HG03135 (cell line): ENCODE measurements around the gene ADIPOR2.
A peak's percentile ranks its signal among the peaks of the same experiment; 100 is the strongest.
"Not testable (repeated sequence)": the region's sequence is repeated elsewhere in the genome, so short reads cannot be mapped to it uniquely, and the experiment has no call there.

ENCODE experiments used
- ATAC-seq: cut with Tn5 transposase; IDR thresholded peaks from one replicate; pipeline ENCODE4 v1.9.1; 2021; ENCODE audit warnings: mild to moderate bottlenecking, moderate library complexity; ENCODE audit not compliant: unreplicated experiment

The ADIPOR2 gene

DNA sequence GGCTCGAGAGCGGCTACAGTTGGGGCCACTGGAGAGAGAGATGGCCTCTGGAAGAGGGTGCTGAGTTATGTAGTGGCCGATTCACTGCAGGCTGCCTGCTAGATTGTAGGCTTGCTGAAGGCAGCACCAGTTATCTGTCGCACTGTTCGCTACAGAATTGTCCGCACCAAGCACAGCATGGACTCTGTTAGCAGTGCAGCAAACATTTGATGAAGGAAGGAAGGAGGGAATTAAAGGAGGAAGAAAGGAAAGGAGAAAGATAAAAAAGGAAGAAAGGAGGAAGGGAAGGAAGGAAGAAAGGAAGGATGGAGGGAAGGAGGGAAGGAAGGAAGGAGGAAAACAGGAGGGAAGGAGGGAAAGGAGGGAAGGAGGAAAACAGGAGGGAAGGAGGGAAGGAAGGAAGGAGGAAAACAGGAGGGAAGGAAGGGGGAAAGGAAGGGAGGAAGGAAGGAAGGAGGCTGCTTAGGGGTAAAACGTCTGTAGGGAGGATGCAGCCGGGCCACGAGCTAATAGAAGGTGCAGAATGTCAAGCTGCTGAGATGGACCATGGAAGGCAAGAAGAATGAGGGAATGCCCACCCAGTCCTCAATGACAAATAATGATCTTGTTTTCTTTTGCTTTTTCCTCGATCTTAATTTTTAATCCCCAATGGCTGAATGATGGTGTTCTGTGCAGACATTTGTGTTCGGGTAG is 27.3 kb upstream of the ADIPOR2 start:
- ATAC-seq, result no peak

- ATAC-seq, result no peak
These were observed 25.5 kb upstream of the ADIPOR2 start for GRCh38 chr12:1665366-1665765.

- ATAC-seq, result no peak
These were observed 24.7 kb upstream of the ADIPOR2 start for GRCh38 chr12:1666215-1666614.

- ATAC-seq, result no peak
These were observed 24.1 kb upstream of the ADIPOR2 start for GRCh38 chr12:1666685-1667162.

GRCh38 chr12:1668833-1669543 is 21.9 kb upstream of the ADIPOR2 start:
- no peak for ATAC-seq

DNA sequence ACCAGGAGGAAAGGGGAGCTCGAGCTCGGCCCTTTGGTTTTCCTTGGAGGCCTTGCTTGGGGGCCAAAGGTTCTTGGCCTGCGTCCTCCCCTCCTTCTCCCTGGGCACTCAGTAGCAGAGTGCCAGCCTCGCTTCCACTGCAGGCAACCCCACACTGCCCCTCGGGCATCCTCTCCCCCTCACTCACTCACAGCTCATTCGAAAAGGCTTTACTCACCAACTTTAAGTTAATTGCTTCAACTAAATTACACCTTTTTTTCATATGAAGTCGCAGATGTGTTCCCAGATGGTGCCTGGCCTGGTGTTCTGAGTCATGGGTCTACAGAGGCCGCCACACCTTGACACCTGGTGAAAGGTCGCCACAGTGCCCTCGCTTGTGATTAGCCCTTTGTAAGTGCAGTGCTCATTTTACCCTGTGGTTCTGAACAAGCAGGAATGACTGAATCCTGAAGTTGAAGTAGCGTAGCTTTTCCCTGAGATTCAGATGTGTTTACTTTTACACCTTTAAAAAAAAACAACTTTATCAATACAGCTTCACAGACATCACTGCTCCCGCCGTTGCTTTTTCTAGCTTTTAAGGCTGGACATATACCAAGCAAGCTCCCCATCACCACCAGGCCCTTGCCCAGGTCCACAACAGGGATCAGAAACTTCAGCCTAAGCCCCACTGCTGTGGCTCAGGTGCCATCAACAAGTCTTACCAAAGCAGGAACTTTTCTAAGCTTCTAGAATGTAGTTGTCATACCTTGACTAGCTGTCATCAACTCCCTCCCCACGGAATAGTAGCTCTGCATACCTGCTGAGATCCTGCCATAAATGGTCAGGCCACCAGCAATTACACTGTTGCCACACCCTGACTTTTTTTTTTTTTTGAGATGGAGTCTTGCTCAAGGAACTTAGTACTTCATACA is 20.3 kb upstream of the ADIPOR2 start:
- ATAC-seq, result no peak

- no peak for ATAC-seq
These were observed 14.8 kb upstream of the ADIPOR2 start for GRCh38 chr12:1676043-1676442.

GRCh38 chr12:1680804-1681492 is 9.9 kb upstream of the ADIPOR2 start:
- ATAC-seq, result no peak

- no peak for ATAC-seq
These were observed 9.4 kb upstream of the ADIPOR2 start for GRCh38 chr12:1681493-1681807.

DNA sequence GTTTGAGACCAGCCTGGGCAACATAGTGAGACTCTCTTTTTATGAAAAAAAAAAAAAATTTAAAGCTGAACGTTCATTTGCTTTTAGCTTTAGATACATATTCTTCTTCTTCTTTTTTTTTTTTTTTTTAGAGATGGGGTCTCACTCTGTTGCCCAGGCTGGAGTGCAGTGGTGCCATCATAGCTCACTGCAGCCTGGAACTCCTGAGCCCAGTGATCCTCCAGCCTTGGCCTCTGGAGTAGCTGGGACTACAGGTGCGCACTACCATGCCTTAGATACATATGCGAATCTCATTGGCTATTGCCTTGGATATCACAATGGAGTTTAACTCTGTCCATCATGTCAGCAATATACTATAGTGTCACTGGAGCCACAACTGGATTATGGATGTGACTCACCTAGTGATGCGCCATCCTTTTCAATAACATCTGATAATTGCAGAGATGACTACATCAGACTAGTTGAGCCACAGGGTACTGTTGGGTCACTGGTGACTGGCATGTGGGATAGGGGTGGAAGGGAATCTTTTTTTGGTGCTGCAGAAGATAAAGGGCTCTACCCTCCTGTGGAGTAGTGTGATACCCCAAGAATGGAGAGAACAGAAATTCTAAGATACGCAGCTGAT is 2.7 kb upstream of the ADIPOR2 start:
- no peak for ATAC-seq

DNA sequence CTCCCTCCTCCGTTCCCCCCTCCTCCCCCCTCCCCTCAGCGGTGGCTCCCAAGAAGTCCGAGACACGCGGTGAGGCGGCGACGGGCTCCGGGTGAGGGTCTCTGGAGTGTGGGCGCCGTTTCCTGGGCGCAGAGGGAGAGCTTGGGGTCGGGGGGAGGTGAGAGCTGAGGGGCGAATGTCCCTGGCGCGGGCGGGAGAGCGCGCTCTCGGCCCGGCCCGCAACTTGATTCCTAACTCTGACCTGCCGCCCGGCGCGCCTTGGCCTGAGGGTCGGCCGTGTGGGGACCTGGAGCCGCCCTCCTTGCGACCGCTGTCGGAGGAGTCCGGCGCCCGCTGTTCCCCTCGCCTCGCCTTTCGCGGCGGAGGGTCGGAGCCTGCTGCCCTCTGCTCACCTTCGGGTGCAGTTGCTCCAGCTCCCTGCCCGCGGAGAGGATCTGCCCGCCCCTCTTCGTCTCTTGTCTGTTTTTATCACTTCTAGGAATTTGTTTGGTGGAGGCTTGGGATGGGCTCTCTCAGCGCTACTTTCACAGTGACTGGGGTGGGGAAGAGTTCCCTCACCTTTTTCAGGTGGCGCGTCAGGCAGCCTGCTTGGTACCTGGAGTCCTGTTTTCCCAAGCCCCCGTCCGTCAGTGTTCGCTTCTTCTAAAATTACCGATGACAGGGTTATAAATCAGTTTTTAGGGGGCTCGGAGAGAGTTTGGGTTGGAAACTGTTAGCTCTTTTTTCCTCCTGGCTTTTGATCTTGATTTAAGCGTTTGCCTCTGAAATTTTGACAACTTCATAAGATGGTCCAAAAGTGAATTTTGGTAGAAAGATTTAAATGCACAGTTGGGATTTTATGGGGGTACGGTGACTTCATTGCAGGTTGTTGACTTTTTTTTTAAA is 495 bp downstream of the ADIPOR2 start:
- ATAC-seq, result peak; percentile 38

GRCh38 chr12:1692226-1692625 is 1.4 kb downstream of the ADIPOR2 start:
- no peak for ATAC-seq

DNA sequence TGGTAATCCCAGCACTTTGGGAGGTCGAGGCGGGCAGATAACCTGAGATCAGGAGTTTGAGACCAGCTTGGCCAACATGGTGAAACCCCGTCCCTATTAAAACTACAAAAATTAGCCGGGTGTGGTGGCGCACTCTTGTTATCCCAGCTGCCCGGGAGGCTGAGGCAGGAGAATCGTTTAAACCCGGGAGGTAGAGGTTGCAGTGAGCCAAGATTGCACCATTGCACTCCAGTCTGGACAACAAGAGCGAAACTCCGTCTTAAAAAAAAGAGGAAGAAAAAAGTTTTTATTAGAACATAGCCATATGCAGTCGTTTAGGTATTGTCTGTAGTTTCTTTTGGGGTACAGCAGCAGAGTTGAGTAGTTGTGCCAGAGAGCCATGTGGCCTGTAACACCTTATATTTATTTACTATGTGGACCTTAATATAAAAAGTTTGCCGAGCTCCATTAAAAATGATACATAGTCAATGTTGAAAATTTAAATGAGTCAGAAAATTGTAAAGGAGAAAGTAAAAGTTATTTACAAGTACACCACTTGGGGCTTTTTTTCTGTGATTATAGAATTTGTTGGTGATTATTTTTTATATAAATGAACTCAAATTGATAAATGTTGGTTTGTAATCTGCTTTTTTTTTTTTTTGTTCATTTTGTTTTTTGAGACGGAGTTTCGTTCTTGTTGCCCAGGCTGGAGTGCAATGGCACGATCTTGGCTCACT is 2.2 kb downstream of the ADIPOR2 start:
- no peak for ATAC-seq

- not testable (repeated sequence) for ATAC-seq
These were observed 4.2 kb downstream of the ADIPOR2 start for GRCh38 chr12:1695097-1695496.

DNA sequence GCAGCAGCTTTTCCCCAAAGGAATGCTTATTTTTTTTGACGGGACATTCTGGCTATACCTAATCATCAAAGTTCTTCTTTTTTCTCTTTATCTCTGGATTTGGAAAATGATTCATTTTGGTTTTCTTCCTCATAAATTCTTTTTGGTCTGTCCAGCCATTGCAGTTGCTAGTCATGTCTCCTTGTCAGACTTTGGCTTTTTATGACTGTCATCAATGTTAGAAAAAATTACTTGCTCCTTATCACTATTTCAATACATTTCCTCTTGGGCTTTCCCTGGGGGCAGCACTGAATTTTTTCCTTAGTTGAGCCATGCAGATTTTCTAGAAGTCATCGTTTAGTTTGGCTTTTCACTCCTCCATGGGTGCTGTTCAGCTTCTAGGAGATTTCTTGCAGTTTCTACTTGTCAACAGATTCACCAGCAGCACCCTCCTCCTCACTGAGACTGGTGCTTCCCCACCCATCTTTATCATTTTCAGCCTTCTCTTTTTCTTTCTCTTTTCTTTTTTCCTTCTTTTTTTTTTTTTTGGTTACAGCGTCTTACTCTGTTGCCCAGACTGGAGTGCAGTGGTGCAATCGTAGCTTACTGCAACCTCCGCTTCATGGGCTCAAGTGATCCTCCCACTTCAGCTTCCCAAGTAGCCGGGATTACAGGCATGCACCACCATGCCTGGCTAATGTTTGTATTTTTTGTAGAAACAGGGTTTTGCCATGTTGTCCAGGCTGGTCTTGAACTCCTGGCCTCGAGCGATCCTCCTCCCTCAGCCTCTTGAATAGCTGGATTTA is 5.2 kb downstream of the ADIPOR2 start:
- ATAC-seq, result no peak

GRCh38 chr12:1696800-1697199 is 5.9 kb downstream of the ADIPOR2 start:
- no peak for ATAC-seq

- ATAC-seq, result no peak
These were observed 6.4 kb downstream of the ADIPOR2 start for GRCh38 chr12:1697271-1697670.

- ATAC-seq, result no peak
These were observed 7.8 kb downstream of the ADIPOR2 start for GRCh38 chr12:1698720-1699119.
